ENCODE measurements around the gene MAF. TPM values are rescaled to one million over a fixed set of nuclear protein-coding genes. Genes with fewer than 3 reads are reported as not detected.

Gene MAF
- not detected in 2 replicates for total RNA-seq (2014; rRNA removed; shearing (Covaris generic))

- in situ Hi-C loops (cut with HindIII; ENCODE audit: low sequenced_read_pairs) = no loop called here
- peak; percentile 75 for DNase-seq (ENCODE audit: low spot score)
Measured at GRCh38 chr16:79600638-79601091, at the start of gene MAF. Gene MAF (minus strand): TSS chr16:79600737. CDS start chr16:79599902, 835 bp downstream.

DNA sequence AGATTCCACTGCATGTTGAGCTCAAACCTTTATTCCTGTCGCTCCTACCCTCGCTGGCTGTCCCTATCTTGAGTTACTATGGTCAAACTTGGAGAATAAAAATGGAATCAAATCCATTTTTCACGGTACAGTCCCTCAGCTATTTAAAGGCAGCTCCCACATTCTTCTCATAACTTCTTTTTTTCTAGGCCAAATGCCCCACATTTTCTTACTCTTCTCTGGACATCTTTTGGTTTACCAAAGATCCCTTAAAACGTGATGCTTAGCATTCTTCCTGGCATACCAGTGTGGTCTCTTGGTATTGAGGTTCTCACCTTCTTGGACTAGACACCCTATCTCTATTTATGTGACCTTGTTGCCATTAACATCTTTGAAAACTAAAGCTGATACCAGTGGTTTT lies 48.3 kb upstream of the MAF start:
- no peak for DNase-seq (ENCODE audit: low spot score)
- in situ Hi-C loops (cut with HindIII; ENCODE audit: low sequenced_read_pairs) = no loop called here

DNA sequence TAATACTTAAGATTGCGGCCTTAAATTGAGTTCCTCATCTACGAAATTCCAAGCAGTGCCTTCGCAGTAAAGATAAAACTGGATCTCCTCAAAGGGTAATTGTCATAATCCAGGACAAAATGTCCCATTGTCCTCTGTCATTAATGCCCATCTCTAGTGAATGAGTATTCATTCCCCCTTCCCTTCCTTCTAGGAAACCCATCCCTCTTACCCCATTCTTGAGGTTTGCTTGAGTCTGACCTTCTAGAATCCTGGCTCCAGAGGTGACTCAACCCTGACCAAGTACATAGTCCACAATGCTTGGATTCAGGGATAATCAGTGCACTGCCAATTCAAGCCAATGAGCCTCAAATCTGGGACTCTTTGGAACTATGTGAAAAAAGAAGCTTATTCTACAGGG lies 47.0 kb upstream of the MAF start:
- in situ Hi-C loops (cut with HindIII; ENCODE audit: low sequenced_read_pairs) = no loop called here

GRCh38 chr16:79645701-79646100 lies 45.2 kb upstream of the MAF start:
- in situ Hi-C loops (cut with HindIII; ENCODE audit: low sequenced_read_pairs) = no loop called here
- no peak for DNase-seq (ENCODE audit: low spot score)

More for the DNA sequence above, 47.0 kb upstream of the MAF start:
- no peak for DNase-seq (ENCODE audit: low spot score)

GRCh38 chr16:79644971-79645667 lies 44.6 kb upstream of the MAF start:
- in situ Hi-C loops (cut with HindIII; ENCODE audit: low sequenced_read_pairs) = no loop called here
- no peak for DNase-seq (ENCODE audit: low spot score)

GRCh38 chr16:79642652-79643051 lies 42.1 kb upstream of the MAF start:
- in situ Hi-C loops (cut with HindIII; ENCODE audit: low sequenced_read_pairs) = no loop called here
- DNase-seq (ENCODE audit: low spot score) = no peak

DNA sequence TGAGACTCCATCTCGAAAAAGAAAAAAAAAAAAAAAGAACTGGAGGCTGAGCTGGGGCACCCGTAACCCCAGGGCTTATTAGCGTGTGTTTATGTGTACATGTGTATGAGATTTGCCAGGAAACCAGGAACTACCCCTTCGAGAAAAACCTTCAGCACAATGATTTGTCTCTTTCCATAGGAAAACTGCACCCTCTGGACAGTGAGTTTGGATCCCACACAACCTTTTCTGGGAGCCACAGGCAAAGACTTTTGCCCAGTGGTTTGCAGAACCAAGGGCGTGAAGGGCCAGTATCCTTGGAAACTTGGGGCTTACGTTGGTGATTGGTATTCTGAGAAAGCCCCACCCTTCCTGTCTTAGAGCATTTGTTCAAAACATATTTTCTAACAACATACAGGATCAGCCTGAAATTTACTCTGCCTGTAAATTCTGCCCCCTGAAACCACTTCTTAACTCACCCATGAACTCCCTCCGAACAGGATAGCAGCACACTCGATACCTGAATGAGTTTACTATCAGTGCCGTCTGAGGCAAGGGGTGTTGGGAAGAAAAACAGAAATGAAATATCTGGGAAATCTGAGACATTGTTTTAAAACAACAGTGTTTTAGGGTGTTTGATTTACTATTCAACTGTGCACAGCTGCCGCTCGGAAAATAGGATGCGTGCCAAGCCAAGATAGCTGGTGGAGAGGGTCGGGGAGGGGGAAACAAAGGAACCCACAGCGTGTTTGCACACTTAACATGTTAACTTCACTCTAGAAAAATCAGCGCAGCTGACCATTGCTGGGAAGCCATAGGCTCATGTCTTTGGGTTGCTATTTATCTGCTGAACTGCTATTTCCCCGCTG lies 40.2 kb upstream of the MAF start:
- no peak for DNase-seq (ENCODE audit: low spot score)
- in situ Hi-C loops (cut with HindIII; ENCODE audit: low sequenced_read_pairs) = no loop called here

DNA sequence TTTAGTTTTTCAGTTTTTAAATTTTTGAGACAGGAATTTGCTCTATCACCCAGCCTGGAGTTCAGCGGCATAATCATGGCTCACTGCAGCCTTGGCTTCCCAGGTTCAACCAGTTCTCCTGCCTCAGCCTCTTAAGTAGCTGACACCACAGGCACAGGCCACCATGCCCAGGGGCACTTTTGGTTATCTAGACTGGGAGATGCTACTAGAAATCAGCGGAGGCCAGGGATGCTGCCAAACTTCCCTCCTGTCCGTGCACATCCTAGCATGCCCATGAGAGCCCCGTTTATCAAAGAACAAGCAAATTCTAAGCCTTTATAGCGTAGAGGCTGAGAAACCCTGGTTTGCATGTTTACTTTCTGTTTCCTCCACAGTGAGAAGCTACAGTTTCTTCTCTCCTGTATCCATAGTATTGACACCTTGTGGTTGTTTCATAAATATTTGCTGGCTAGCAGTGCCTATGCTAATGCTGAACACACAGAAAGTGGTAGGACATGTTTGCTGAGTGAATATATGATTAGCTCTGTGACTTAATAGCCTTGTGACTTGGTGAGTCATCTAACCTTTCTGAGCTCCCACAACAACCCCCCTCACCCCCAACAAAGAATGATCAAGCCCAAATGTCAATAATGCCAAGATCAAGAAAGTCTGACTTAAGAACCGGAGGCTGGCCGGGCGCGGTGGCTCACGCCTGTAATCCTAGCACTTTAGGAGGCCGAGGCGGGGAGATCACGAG lies 39.2 kb upstream of the MAF start:
- in situ Hi-C loops (cut with HindIII; ENCODE audit: low sequenced_read_pairs) = no loop called here
- DNase-seq (ENCODE audit: low spot score) = no peak

DNA sequence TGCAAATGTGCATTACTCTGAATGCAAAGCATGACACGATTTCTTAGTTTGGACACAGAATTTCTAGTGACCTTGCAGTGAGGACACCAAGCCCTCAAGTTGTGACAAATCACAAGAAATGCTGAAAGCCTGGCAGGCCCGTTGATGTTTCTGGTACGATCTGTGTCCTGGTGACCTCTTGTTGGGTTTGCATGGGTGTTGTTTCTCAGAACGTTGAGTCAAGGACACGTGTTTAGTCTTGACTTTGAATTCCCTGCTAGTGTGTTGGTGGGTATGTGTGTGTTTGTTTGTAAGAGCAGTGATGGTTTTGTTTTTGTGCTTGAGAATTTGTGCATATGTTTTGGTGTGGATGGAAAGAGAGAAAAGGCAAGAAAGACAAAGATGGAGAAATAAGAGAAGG lies 37.8 kb upstream of the MAF start:
- DNase-seq (ENCODE audit: low spot score) = no peak
- in situ Hi-C loops (cut with HindIII; ENCODE audit: low sequenced_read_pairs) = no loop called here

DNA sequence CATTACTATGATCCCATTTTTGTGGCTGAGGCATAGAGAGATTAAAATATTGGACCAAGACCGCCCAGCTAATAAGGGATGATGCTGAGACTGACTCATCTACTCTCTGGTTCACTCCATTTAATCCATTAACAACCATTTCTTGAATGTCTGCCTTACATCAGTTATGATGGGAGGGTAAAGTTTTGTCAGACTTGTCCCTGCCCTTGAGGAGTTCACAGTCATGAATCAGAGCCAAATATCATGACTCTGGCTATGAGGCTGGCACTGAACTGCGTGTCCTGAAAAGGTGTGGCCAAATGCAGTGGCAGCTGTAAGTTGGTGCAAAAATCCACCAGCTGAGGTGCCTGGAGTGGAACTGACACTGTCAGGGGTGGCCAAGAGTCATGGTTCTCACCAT lies 35.0 kb upstream of the MAF start:
- no peak for DNase-seq (ENCODE audit: low spot score)
- in situ Hi-C loops (cut with HindIII; ENCODE audit: low sequenced_read_pairs) = no loop called here

DNA sequence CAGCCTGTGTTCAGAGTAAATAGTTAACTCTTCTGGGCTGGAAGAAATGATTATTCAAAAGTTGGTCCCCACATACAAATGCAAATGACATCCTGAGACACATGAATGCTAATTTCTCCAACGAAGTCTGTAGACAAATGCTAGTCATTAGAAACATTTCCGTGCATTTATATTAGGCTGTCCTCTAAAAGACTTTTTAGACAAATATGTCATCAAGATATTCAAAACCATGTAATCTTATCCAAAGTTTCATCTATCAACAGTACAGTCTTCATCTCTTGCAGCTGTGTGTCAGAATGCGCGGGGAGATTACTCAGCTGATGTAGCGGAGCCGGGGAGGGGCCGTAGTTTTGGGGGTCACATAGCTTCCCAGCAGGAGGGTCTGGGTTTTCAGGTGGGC lies 33.8 kb upstream of the MAF start:
- no peak for DNase-seq (ENCODE audit: low spot score)
- in situ Hi-C loops (cut with HindIII; ENCODE audit: low sequenced_read_pairs) = no loop called here

DNA sequence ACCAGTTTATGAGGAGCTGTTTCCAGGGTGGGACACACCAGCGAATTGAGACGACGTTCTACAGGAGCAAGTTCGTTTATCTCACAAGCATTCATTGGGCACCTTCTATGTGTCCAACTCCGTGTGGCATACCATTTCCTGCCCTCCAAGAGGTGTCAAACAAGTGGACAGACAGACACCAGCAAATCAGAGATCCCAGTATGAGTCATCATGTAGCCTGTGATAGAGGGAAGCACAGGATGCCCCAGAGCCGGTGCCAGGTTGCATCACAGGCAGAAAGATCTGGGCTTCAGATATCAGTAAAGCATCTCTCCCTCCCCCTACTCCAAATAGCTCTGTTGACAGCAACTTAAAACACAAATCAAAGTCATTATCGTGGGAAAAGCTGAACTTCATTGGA lies 31.8 kb upstream of the MAF start:
- in situ Hi-C loops (cut with HindIII; ENCODE audit: low sequenced_read_pairs) = no loop called here
- no peak for DNase-seq (ENCODE audit: low spot score)

DNA sequence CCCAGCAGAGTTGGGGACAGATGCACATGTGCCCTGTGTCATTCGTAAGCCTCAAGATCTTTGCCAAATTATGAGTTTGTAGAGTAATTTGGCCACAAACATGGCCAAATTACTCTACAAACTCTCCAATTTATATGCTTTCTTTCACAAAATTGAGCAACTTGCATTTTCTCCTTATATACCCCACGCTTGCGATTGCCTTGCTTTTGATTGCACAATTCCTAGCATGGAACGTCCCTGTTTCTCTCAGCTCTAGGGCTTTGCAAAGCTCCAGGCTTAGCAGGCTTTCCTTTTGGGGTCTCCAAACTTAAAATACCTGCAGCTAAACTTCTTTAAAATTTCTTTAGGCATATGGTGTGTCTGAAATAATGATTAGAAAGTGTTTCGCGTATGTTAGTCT lies 28.5 kb upstream of the MAF start:
- in situ Hi-C loops (cut with HindIII; ENCODE audit: low sequenced_read_pairs) = no loop called here
- DNase-seq (ENCODE audit: low spot score) = no peak

- in situ Hi-C loops (cut with HindIII; ENCODE audit: low sequenced_read_pairs) = no loop called here
- no peak for DNase-seq (ENCODE audit: low spot score)
Measured at GRCh38 chr16:79628501-79628975, 28.0 kb upstream of the MAF start.

- DNase-seq (ENCODE audit: low spot score) = no peak
- in situ Hi-C loops (cut with HindIII; ENCODE audit: low sequenced_read_pairs) = no loop called here
Measured at GRCh38 chr16:79627092-79627491, 26.6 kb upstream of the MAF start.

GRCh38 chr16:79625738-79626137 lies 25.2 kb upstream of the MAF start:
- in situ Hi-C loops (cut with HindIII; ENCODE audit: low sequenced_read_pairs) = no loop called here

GRCh38 chr16:79623824-79624223 lies 23.3 kb upstream of the MAF start:
- in situ Hi-C loops (cut with HindIII; ENCODE audit: low sequenced_read_pairs) = no loop called here
- no peak for DNase-seq (ENCODE audit: low spot score)

More at GRCh38 chr16:79625738-79626137, 25.2 kb upstream of the MAF start:
- no peak for DNase-seq (ENCODE audit: low spot score)

DNA sequence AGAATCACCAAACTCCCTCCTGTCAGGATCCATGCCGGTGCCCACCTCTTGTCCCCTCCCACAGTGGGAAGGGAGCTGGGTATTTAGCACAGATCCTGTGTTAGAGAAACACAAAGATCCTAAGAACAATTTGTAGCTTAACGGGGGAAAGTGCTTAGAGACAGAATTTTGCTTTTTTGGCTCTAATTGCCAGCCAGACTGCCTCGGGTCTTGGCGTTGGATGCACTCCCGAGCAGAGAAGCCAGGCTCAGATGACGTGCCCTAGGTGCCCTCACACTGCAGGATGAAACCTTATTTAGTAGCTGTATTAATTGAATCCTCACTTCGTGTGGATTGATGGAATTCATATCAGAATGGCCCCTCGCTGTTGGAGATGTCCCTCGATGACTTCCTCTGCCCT lies 22.5 kb upstream of the MAF start:
- in situ Hi-C loops (cut with HindIII; ENCODE audit: low sequenced_read_pairs) = no loop called here
- peak; percentile 73 for DNase-seq (ENCODE audit: low spot score)

- in situ Hi-C loops (cut with HindIII; ENCODE audit: low sequenced_read_pairs) = no loop called here
- no peak for DNase-seq (ENCODE audit: low spot score)
Measured at GRCh38 chr16:79621027-79621426, 20.5 kb upstream of the MAF start.

GRCh38 chr16:79618692-79619050 lies 18.1 kb upstream of the MAF start:
- in situ Hi-C loops (cut with HindIII; ENCODE audit: low sequenced_read_pairs) = no loop called here
- no peak for DNase-seq (ENCODE audit: low spot score)

Data from G401 (cell line).